ENCODE results near the gene ANKMY1.
"Not testable (repeated sequence)": the region's sequence is repeated elsewhere in the genome, so short reads cannot be mapped to it uniquely, and the experiment has no call there.

Gene ANKMY1

DNA sequence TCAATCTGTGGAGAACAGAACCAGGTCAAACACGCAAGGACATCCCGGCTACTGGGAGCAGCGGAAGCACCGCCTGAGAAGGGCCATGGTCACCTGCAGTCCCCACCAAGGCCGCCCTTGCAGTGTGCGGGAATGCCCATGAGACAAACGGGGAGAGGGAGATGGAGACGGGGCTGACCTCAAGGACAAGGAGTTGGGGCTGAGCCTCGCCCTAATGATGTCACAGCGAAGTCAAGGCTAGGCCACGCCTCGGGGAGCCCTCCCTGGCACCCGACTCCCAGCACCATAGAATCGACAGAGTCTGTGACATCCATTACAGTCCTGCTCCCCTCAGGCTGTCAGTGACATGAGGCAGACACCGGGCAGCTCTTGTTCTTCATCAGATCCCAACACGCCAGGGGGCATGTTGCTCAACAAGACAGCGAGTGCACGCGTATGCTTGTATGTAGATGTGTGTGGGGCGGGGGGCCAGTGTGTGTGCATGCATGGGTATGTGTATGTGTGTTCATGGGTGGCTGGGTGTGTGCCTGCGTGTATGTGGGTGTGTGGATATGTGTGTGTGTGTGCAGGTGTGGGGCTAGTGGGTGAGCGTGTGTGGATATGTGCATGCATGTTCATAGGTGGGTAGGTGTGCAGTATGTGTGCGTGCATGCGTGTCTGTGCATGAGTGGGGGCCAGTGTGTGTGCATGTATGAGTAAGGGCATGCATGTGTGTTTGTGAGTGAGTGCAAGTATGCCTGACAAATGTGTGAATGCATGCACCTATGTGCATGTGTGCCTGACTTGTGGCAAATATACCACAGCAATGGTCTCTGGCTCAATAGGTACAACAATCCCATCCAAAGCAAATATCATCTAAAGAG lies 57.0 kb downstream of the ANKMY1 start:
- no peak for DNase-seq

DNA sequence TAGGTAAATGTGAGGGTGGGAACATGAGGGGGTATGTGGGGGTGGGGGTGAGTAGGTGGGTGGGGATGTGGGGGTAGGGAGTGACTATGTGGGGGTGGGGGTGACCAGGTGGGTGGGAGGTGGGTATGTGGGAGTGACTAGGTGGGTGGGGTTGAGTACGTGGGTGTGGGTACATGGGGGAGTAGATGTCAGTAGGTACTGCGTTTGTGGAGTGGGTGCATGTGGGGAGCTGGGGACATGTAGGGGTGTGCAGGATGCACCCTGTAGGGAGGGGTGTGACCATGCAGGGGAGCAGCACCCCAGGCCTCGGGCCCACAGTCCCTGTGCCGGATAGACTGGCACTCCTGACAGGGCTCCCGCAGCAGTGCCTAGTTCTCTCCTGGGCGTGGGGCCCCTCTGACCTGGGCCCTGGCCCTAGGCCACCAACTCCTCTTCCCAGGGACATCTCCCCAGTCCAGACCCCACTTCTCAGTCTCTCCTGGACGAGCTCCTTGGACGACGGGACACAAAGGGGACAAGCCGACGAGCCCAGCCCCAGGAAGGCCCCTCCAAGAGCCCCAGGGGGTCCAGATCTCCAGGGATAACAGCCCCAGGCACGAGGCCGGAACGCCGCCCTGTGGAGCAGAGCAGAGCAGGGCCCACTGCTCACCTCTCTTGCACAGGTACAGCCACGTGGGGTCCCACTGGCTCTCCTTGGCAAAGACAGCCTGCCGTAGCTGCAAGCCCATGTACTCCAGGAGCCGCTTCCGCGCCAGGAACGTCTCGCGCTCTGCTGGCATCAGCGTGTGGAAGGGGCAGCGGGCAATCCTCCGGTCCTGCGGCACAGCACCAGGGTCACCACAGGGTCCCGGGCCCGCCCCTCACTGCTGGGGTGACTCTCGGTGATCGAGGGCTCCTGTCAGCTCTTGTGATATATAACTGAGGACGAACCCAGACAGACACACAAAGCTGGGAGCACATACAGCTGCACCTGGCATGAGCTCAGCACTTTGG lies 58.2 kb downstream of the ANKMY1 start:
- DNase-seq = no peak

GRCh38 chr2:240498958-240499260 lies 58.9 kb downstream of the ANKMY1 start:
- no peak for DNase-seq

GRCh38 chr2:240498171-240498957 lies 59.4 kb downstream of the ANKMY1 start:
- DNase-seq = no peak

GRCh38 chr2:240497082-240497481 lies 60.7 kb downstream of the ANKMY1 start:
- not testable (repeated sequence) for DNase-seq

GRCh38 chr2:240494942-240495341 lies 62.8 kb downstream of the ANKMY1 start:
- not testable (repeated sequence) for DNase-seq

DNA sequence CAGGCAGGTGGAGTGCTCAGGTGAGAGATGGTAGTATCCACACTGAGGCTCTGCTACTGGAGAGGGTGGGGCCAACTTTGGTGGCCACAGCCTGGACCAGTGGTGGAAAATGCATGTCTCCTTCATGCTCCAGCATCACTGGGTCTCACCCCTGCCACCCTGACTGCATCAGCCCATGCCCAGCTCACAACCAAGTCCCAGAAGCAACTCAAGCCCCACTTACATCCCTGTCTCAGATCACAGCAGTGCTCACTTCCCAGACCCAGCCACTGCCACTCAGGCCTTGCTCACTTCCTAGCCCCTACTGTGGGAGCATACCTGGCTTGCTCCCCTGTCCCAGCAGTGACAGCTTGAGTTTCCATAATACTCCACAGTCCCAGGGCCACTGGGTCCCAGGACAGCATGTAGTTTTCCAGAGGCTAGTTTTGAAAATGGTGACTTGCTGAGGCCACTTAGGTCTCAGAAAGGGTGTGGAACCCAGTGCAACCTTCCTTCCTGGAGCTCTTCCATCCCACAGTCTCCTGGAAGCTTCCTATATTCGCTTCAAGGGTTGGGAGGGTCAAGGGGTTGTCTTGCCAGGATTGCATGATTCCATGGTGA lies 63.5 kb downstream of the ANKMY1 start:
- no peak for DNase-seq

DNA sequence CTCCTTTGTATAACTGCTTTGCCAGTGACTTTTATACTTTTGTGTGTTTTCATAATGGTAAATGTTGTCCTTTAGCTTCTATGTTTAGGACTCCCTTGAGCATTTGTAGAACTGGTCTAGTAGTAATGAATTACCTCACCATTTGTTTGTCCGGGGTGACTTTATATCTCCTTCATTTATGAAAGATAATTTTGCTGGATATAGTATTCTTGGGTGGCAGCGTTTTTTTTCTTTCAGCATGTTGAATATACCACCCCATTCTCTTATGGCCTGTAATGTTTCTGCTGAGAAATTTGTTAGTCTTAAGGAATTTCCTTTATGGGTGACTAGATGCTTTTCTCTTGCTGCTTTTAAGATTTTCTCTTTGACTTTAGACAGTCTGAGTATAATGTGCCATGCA lies 66.3 kb downstream of the ANKMY1 start:
- no peak for DNase-seq

DNA sequence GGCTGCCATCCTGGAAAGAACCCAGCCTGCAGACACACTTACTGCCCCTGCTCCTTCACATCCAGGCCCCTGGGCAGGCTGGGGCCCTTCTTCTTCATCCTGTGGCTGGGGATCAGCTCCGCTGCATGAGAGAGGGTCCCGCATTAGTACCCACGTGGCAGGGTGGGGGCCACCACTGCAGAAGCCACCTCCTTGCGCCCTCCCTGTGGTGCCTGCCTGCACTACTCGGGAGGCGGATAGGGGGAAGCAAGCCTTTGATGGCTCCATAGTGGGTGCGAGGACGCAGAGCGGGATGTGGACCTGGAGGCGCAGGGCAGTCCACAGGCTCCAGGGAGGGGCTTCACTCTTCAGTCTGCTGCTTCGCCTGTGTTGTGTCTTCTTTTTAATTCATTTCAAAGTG lies 75.6 kb downstream of the ANKMY1 start:
- no peak for DNase-seq

DNA sequence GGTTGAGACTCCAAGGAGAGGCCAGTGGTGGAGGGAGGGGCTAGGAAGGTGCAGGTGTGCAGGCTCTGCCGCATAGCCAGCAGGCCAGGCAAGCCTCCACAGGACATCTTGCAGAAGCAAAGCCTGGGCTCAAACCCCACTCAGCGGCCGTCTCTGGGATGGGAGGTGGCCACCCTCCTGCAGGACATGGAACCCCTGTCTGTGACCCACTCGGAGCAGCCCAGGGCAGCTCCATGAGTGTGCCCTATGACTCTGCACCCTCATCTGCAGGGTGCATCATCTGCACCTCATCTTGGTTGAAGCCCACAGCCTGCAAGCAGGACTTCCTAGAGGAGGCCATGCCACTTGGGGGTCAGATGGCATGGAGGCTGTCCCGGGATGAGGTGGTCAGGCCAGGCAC lies 76.1 kb downstream of the ANKMY1 start:
- no peak for DNase-seq

DNA sequence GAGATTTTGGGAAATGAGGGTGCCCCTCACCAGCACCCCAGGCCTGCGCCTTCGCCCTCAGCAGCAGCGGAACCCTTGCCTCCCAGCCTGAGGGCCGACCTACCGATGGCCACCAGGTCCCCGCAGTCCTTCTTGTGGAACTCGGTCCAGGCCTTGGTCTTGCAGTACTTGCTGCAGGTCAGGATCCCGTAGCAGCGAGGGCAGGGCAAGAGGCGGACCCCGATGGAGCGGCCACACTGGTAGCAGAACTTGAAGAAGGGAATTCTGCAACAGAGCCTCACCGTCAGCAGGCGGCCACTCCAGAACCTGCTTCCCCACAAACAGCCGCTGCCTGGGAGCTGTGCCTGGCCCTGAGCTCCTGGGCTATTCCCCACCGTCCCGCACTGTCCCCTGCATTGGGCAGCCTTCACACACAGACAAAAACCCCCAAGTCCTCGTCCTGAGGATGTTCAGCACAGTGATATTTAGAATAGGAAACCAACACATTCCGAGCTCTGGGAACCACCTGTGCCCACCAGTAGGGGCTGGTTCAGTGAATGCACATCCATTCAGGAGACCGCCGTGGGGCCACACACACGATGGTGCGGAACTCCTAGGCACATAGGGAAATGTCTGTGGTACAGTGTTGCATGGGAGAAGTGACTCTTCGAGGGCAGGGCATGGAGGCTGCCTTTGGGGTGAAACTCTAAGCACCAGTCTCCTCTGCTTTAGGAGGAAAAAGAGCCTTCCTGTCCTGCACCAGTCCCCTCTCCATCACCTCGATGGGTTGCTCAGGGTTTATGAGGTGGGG lies 76.8 kb downstream of the ANKMY1 start:
- DNase-seq = no peak

- DNase-seq = no peak
These were observed 78.7 kb downstream of the ANKMY1 start for GRCh38 chr2:240479111-240479501.

GRCh38 chr2:240478346-240479110 lies 79.3 kb downstream of the ANKMY1 start:
- DNase-seq = no peak

GRCh38 chr2:240477916-240478315 lies 79.9 kb downstream of the ANKMY1 start:
- DNase-seq = no peak

DNA sequence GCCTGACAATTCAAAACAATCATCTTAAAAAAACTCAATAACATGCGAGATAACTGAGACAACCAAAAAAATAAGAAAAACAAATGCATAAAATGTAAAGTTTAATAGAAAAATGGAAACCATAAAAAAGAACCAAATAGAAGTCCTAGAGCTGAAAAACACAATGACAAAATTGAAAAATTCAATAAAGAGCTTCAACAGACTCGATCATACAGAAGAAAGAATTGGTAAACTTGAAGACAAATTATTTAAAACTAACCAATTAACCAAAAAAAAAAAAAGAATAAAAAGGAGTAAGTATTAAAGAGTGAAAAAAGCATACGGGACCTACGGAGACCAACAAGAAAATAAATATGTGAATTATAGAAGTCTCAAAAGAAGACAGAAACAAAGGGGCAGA lies 84.6 kb downstream of the ANKMY1 start:
- no peak for DNase-seq

GRCh38 chr2:240472078-240472790 lies 85.6 kb downstream of the ANKMY1 start:
- DNase-seq = peak in 1 of 5 experiments; percentile 28

DNA sequence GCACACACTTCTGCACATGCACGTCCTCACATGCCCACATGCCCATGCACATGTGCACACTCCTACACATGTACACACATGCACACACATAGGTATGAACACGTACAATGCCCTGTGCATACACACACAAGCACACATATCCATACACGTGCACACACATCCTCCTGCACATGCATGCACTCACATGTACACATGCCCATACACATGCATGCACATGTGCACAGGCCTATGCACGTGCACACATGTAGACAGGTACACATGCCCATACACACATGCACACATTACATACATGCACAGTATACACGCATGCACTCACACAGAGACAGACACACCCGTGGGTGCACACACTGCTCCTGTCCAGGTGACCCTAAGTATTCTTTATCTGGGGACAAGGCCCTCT lies 88.0 kb downstream of the ANKMY1 start:
- no peak for DNase-seq

DNA sequence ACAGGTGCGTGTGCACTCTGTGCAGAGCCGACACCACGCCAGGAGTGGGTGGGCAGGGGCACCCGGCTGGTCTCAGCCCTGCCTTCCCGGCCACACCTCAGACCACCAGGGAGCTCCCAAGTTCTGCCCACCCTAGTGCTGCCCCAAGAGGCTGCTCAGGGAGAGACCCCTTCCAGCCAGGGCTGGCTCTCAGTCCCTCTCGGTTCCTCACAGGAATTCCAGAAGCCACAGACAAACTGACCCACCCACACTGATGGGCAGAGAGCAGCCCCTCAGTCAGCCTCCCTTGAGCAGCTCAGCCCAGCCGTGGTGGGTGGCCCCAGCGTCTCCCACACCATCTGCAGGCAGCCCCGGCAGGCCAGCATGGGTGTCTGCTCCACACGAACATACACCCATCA lies 88.5 kb downstream of the ANKMY1 start:
- no peak for DNase-seq

DNA sequence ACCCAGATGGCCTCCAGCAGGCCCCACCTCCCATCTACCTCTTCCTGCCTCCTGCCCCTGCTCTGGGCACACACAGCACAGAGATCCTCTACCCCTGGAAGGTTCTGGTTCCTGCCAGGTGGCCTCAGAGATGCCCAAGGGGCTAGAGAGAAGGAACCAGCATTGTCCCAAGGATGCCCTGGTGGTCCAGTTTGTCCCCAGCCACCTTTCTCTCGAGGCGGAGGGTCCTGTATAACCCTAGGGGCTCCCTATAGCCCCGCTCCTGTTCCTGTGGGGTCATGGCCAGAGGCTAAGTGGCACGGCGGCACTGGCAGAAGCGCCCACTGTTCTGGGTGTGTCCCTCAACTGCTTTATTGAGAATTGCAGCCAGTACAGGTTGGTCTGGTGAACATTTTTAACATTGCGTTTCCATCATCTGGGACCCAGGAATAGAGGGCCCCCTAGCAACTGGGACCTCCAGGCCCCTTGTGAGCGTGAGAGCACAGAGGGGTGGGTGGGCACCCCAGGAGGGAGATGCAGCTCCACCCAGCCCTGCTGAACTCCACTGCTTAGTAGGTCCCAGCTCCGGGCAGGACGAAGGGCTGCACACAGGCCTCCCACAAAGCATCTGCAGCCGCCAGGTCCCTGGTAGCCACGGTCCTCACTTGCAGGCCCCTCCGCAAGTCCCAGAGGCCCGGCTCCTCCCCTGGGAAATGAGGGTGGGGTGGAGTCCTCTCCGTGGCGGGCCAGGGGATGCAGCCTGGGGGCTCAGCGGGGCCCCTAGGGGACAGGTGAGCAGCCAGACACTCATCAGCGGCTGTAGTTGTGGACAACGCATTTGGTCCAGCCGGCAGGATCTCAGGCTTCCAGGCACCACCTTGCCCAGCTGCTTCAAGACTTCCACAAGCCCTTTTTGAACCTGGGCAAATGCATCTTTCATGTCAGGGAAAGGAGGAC lies 89.2 kb downstream of the ANKMY1 start:
- DNase-seq = peak in 1 of 5 experiments; percentile 0
